Fibroblast of mammary gland (primary cell): Measurements from ENCODE around the gene SYNDIG1.

Source experiments
- DNase-seq: peaks from one replicate; pipeline ENCODE4 v3.0.0-alpha.2; 2010; ENCODE audit warnings: low read depth
- H3K4me3 ChIP-seq: 2 replicates; pipeline ENCODE4 v1.5.1; 2011; ENCODE audit warnings: low read depth, mild to moderate bottlenecking, low read length, moderate library complexity; ENCODE audit not compliant: control insufficient read depth
- TF ChIP-seq, protein P1 (sequence below): conservative IDR thresholded peaks from 2 replicates; pipeline ENCODE4 v1.5.1; 2011; ENCODE audit warnings: low read depth, low read length, inconsistent platforms; ENCODE audit not compliant: control insufficient read depth, insufficient read depth

The SYNDIG1 gene

DNA sequence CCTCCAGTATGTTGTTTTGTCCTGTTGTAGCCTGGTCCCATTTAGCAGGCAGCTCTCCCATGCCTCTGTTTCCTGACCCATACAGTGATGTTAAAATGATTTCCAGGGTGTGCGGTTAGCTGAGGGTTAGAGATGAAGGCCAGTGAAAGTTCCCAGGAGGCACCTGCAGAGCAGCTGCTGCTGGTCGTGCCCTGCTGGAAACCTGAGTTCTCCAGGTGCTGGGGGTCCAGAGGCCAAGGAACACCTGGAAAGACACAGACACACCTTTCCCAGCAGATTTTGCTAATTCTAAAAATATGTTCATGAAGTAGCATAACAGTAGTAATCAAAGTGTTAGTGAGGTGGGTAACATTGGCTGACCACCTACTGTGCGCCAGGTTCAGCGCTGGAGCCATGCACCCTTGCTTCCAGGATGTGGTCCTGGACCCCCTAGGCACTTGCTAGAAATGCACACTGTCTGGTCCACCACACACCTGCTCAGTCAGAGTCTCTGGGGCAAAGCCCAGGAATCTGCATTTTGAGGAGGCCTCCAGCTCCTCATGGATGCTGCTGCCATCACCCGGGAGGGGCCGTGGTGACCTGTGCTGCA lies 118.7 kb downstream of the SYNDIG1 start:
- no peak for DNase-seq
- H3K4me3 ChIP-seq: no peak overlapping the region
- TF ChIP-seq, protein P1, sequence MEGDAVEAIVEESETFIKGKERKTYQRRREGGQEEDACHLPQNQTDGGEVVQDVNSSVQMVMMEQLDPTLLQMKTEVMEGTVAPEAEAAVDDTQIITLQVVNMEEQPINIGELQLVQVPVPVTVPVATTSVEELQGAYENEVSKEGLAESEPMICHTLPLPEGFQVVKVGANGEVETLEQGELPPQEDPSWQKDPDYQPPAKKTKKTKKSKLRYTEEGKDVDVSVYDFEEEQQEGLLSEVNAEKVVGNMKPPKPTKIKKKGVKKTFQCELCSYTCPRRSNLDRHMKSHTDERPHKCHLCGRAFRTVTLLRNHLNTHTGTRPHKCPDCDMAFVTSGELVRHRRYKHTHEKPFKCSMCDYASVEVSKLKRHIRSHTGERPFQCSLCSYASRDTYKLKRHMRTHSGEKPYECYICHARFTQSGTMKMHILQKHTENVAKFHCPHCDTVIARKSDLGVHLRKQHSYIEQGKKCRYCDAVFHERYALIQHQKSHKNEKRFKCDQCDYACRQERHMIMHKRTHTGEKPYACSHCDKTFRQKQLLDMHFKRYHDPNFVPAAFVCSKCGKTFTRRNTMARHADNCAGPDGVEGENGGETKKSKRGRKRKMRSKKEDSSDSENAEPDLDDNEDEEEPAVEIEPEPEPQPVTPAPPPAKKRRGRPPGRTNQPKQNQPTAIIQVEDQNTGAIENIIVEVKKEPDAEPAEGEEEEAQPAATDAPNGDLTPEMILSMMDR: no peak

- DNase-seq: no peak
- H3K4me3 ChIP-seq: no peak overlapping the region
- TF ChIP-seq, protein P1: no peak
These were observed 119.4 kb downstream of the SYNDIG1 start for GRCh38 chr20:24588725-24589340.

DNA sequence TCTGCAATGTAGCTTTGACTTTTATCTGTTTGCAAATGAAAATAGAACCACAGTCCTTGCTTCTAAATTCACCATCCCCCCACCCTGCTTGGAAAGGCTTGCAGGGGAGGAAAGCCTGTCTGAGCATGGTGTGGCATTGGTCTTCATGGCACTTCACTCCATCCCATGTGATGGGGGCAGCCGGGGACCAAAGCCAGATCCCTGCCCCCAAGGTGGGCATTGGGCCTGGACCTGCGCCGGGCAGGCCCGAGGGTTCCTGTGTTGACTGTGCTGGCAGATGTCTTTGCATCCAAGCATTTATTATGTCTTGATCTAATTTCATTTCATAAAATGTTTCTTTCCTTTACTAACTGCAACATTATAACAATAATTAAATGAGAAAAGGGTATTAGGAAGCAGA lies 120.0 kb downstream of the SYNDIG1 start:
- TF ChIP-seq, protein P1: no peak
- H3K4me3 ChIP-seq: no peak overlapping the region
- no peak for DNase-seq

GRCh38 chr20:24589815-24590177 lies 120.4 kb downstream of the SYNDIG1 start:
- no peak overlapping the region for H3K4me3 ChIP-seq
- no peak for DNase-seq
- TF ChIP-seq, protein P1: no peak

GRCh38 chr20:24590178-24590982 lies 121.0 kb downstream of the SYNDIG1 start:
- TF ChIP-seq, protein P1: no peak
- no peak for DNase-seq

DNA sequence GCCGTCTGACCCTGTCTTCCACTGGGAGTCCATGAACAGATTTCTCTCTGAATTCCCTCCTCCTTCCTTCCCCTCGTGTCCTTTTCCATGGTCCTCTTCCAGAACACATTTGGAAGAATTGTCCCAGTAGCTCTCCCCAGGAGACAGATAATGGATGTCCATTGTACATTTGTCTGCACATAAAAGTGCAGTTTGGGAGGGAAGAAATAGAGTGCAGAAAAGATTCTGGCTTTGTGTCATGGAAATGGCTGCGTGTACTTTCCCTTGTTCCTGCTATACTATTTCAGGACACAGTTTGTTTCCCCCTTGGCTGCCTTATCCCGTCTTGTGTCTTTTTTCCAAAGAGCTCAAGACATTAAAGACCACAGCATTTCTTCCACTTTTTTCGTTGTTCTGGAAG lies 127.6 kb downstream of the SYNDIG1 start:
- TF ChIP-seq, protein P1: no peak
- DNase-seq: no peak
- no peak overlapping the region for H3K4me3 ChIP-seq

More at GRCh38 chr20:24590178-24590982, 121.0 kb downstream of the SYNDIG1 start:
- no peak overlapping the region for H3K4me3 ChIP-seq
